Activated T-cell treated with anti-CD3 and anti-CD28 coated beads for 48 hours (primary cell): ENCODE results near the gene SPEG.

ENCODE experiments used
- DNase-seq: peaks from one replicate; pipeline ENCODE4 v3.0.0-alpha.2; 2020; ENCODE audit warnings: low read depth

The SPEG gene

GRCh38 chr2:219514196-219514761, 79.6 kb downstream of the SPEG start, which contains the start of gene ASIC4:
Gene ASIC4 (plus strand): TSS chr2:219514482. CDS start chr2:219514725, 243 bp downstream.
- DNase-seq: no peak

- DNase-seq: no peak
Measured at GRCh38 chr2:219514836-219515235, 80.2 kb downstream of the SPEG start.

- DNase-seq: no peak
Measured at GRCh38 chr2:219515874-219516629, 81.4 kb downstream of the SPEG start.

- no peak for DNase-seq
Measured at GRCh38 chr2:219516888-219517287, 82.2 kb downstream of the SPEG start.

GRCh38 chr2:219517954-219518778, 83.5 kb downstream of the SPEG start:
- DNase-seq: no peak

- no peak for DNase-seq
Measured at GRCh38 chr2:219519526-219519916, 84.9 kb downstream of the SPEG start.

GRCh38 chr2:219520079-219520478, 85.4 kb downstream of the SPEG start:
- no peak for DNase-seq

- DNase-seq: no peak
Measured at GRCh38 chr2:219521066-219521880, 86.6 kb downstream of the SPEG start.

GRCh38 chr2:219522111-219523030, 87.7 kb downstream of the SPEG start:
- no peak for DNase-seq

- no peak for DNase-seq
Measured at GRCh38 chr2:219523031-219523671, 88.5 kb downstream of the SPEG start.

GRCh38 chr2:219524817-219525216, 90.2 kb downstream of the SPEG start:
- no peak for DNase-seq

GRCh38 chr2:219525533-219526232, 91.0 kb downstream of the SPEG start:
- DNase-seq: no peak

GRCh38 chr2:219526320-219527075, 91.9 kb downstream of the SPEG start:
- DNase-seq: no peak

- no peak for DNase-seq
Measured at GRCh38 chr2:219527076-219527394, 92.4 kb downstream of the SPEG start.

GRCh38 chr2:219527472-219527871, 92.8 kb downstream of the SPEG start:
- DNase-seq: no peak

GRCh38 chr2:219530048-219530963, 95.7 kb downstream of the SPEG start:
- DNase-seq: peak; percentile 80

GRCh38 chr2:219531639-219532377, 97.2 kb downstream of the SPEG start:
- no peak for DNase-seq

- DNase-seq: no peak
Measured at GRCh38 chr2:219532378-219532649, 97.7 kb downstream of the SPEG start.
